Measurements from ENCODE around the gene ZNF622.
A peak's percentile ranks its signal among the peaks of the same experiment; 100 is the strongest.

The ZNF622 gene

DNA sequence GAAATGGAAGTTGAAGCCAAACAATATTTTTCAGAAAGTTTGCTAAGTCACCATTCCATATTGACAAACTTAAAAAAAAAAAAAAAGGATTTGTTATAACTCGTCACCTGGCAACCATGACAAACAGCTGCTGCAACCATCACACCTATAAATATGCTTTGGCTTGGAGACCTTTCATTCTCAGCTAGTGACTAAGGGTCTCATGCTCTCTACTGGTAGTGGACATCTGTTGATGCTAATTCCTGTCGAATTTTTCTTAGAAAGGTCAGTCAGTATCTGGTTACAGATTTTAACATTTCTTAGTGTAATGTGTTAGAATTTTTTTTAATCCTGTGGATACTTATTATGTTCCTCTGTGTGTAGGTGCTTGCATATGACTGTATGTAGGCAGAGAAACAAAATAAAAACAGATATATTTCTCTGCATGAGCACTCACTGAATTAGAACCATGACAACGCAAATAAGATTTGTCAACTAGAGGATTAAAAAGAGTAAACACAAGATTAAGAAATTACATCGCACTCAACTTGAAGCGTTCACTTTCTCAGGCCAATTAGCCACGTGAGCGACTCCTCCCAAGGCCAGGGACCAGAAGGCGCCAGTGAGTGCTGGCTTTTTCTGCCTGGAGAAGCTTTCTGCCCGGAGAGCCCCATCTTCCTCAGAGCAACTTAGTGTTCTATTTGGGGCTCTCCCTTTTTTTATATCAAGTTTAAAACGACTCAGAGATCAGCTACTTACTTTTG is 27.0 kb upstream of the ZNF622 start:
- no peak overlapping the region for H3K4me3 ChIP-seq (ENCODE audit: insufficient read depth in 1 of 2, low read depth in 1 of 2, low read length in 2 of 2)
- H4K8ac ChIP-seq (ENCODE audit: low read length): no peak overlapping the region
- H3K23ac ChIP-seq (ENCODE audit: low read length in 2 of 2): no peak overlapping the region
- H3K27ac ChIP-seq (ENCODE audit: low read length, poor library complexity, severe bottlenecking): no peak overlapping the region
- H4K91ac ChIP-seq (ENCODE audit: low read length): no peak overlapping the region
- no peak overlapping the region for H2BK15ac ChIP-seq (ENCODE audit: low read depth, poor library complexity, severe bottlenecking)
- H2BK12ac ChIP-seq (ENCODE audit: low read length in 2 of 2): no peak overlapping the region
- WGBS: 72% methylated on average over 10 of the region's 10 CpGs
- no peak overlapping the region for H3K4me2 ChIP-seq (ENCODE audit: low read length, poor library complexity, severe bottlenecking)
- DNase-seq: peak; percentile 82
- no peak overlapping the region for H3K14ac ChIP-seq (ENCODE audit: low read length in 2 of 2)
- no peaks in the 10 kb centered on the region for H3K4me1 ChIP-seq (ENCODE audit: control insufficient read depth, insufficient read depth, low read depth, low read length)
- peak overlapping the region; percentile 74 for H3K9ac ChIP-seq (ENCODE audit: low read length)
- H2BK5ac ChIP-seq (ENCODE audit: low read depth, low read length, poor library complexity, severe bottlenecking): no peak overlapping the region
- no peaks in the 10 kb centered on the region for H3K79me1 ChIP-seq (replicated peaks; ENCODE audit: low read length, poor library complexity, severe bottlenecking)
- H3K18ac ChIP-seq (ENCODE audit: low read depth in 1 of 2, low read length in 2 of 2): no peak overlapping the region
- H2BK120ac ChIP-seq (ENCODE audit: low read depth, low read length): no peak overlapping the region
- no peak overlapping the region for H2AFZ ChIP-seq (ENCODE audit: low read depth, low read length)
- H3K9me3 ChIP-seq (ENCODE audit: control insufficient read depth, low read length): no peaks in the 10 kb centered on the region
- H3K4ac ChIP-seq (ENCODE audit: low read depth in 1 of 2, low read length in 2 of 2): no peak overlapping the region
- H3K27me3 ChIP-seq (ENCODE audit: control insufficient read depth in 1 of 2, insufficient read depth in 1 of 2, low read length in 2 of 2): no peaks in the 10 kb centered on the region
- H3K36me3 ChIP-seq (ENCODE audit: control insufficient read depth in 1 of 2, insufficient read depth in 2 of 2, low read depth in 1 of 2, low read length in 2 of 2): no peaks in the 10 kb centered on the region
- no peak overlapping the region for H2AK5ac ChIP-seq (ENCODE audit: low read length, severe bottlenecking)

DNA sequence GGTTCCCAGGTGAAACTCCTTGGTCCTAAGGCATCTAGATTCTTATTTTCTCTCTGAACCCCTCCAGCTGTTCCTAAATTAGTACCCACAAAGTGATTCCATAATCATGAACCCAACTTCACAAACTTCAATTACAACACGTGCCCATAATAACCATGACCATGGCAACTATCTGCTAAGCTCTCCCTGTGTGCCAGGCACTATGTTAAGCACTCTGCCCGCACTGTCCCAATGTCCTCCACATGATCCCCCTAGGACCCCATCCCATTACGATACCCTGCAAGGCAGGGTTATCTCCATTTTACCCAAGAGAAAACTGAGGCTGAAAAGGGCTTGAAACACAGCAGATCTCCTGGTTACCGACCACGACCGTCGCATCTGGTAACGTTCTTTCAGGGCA is 25.3 kb upstream of the ZNF622 start:
- WGBS: 91% methylated on average over 8 of the region's 8 CpGs
- Histone ChIP-seq H3K4ac (ENCODE audit: low read depth in 1 of 2, low read length in 2 of 2) (no peak overlapping the region), H3K23ac (ENCODE audit: low read length in 2 of 2) (no peak overlapping the region)

DNA sequence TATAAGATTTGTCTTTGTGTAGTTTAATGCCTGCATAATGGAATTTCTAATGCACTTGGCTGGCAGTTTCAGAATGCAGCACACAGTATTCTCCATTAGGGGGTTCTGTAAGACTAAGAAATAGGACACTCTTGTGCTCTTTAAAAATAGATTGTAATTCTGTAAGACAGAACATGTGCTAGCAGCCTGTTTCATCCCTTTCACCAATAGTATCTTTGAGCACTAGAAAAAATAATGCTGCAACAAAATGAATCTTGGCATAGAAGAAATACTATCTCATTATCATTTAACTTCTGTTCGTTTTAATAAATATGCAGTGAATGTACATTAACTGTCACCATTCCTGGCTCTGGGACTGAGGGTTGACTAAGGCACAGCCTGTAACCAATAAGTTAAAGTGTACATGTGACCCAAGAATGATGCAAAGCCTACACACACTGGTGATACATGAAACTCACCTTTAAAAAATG is 23.8 kb upstream of the ZNF622 start:
- Histone ChIP-seq H3K9me3 (ENCODE audit: control insufficient read depth, low read length) (no peaks in the 10 kb centered on the region), H2BK5ac (ENCODE audit: low read depth, low read length, poor library complexity, severe bottlenecking) (no peak overlapping the region), H3K36me3 (ENCODE audit: control insufficient read depth in 1 of 2, insufficient read depth in 2 of 2, low read depth in 1 of 2, low read length in 2 of 2) (no peaks in the 10 kb centered on the region), H2BK12ac (ENCODE audit: low read length in 2 of 2) (no peak overlapping the region), H2AFZ (ENCODE audit: low read depth, low read length) (no peak overlapping the region), H3K4me2 (ENCODE audit: low read length, poor library complexity, severe bottlenecking) (no peak overlapping the region), H3K4ac (ENCODE audit: low read depth in 1 of 2, low read length in 2 of 2) (no peak overlapping the region), H3K27me3 (ENCODE audit: control insufficient read depth in 1 of 2, insufficient read depth in 1 of 2, low read length in 2 of 2) (no peaks in the 10 kb centered on the region), H3K79me1 (replicated peaks; ENCODE audit: low read length, poor library complexity, severe bottlenecking) (no peaks in the 10 kb centered on the region), H3K14ac (ENCODE audit: low read length in 2 of 2) (no peak overlapping the region), H2AK5ac (ENCODE audit: low read length, severe bottlenecking) (no peak overlapping the region), H3K23ac (ENCODE audit: low read length in 2 of 2) (no peak overlapping the region), H4K8ac (ENCODE audit: low read length) (no peak overlapping the region), H3K27ac (ENCODE audit: low read length, poor library complexity, severe bottlenecking) (no peak overlapping the region), H3K18ac (ENCODE audit: low read depth in 1 of 2, low read length in 2 of 2) (no peak overlapping the region), H2BK120ac (ENCODE audit: low read depth, low read length) (no peak overlapping the region), H3K9ac (ENCODE audit: low read length) (peak overlapping the region; percentile 21), H3K4me1 (ENCODE audit: control insufficient read depth, insufficient read depth, low read depth, low read length) (no peaks in the 10 kb centered on the region), H2BK15ac (ENCODE audit: low read depth, poor library complexity, severe bottlenecking) (no peak overlapping the region), H3K4me3 (ENCODE audit: insufficient read depth in 1 of 2, low read depth in 1 of 2, low read length in 2 of 2) (no peak overlapping the region), H4K91ac (ENCODE audit: low read length) (no peak overlapping the region)
- WGBS: no CpG with 5 or more reads among the region's 1 CpG
- peak; percentile 62 for DNase-seq

More for the DNA sequence above, 25.3 kb upstream of the ZNF622 start:
- no peak overlapping the region for H3K27ac ChIP-seq (ENCODE audit: low read length, poor library complexity, severe bottlenecking)
- no peak overlapping the region for H2BK12ac ChIP-seq (ENCODE audit: low read length in 2 of 2)
- no peaks in the 10 kb centered on the region for H3K27me3 ChIP-seq (ENCODE audit: control insufficient read depth in 1 of 2, insufficient read depth in 1 of 2, low read length in 2 of 2)
- no peak overlapping the region for H2BK15ac ChIP-seq (ENCODE audit: low read depth, poor library complexity, severe bottlenecking)
- no peaks in the 10 kb centered on the region for H3K4me1 ChIP-seq (ENCODE audit: control insufficient read depth, insufficient read depth, low read depth, low read length)
- H3K79me1 ChIP-seq (replicated peaks; ENCODE audit: low read length, poor library complexity, severe bottlenecking): no peaks in the 10 kb centered on the region
- H3K9me3 ChIP-seq (ENCODE audit: control insufficient read depth, low read length): no peaks in the 10 kb centered on the region
- no peak overlapping the region for H2AK5ac ChIP-seq (ENCODE audit: low read length, severe bottlenecking)
- DNase-seq: no peak
- H3K14ac ChIP-seq (ENCODE audit: low read length in 2 of 2): no peak overlapping the region
- no peak overlapping the region for H3K18ac ChIP-seq (ENCODE audit: low read depth in 1 of 2, low read length in 2 of 2)
- H2BK120ac ChIP-seq (ENCODE audit: low read depth, low read length): no peak overlapping the region
- no peak overlapping the region for H4K91ac ChIP-seq (ENCODE audit: low read length)
- H2BK5ac ChIP-seq (ENCODE audit: low read depth, low read length, poor library complexity, severe bottlenecking): no peak overlapping the region
- no peak overlapping the region for H4K8ac ChIP-seq (ENCODE audit: low read length)
- H3K36me3 ChIP-seq (ENCODE audit: control insufficient read depth in 1 of 2, insufficient read depth in 2 of 2, low read depth in 1 of 2, low read length in 2 of 2): no peaks in the 10 kb centered on the region
- H3K9ac ChIP-seq (ENCODE audit: low read length): no peak overlapping the region
- no peak overlapping the region for H3K4me2 ChIP-seq (ENCODE audit: low read length, poor library complexity, severe bottlenecking)
- H2AFZ ChIP-seq (ENCODE audit: low read depth, low read length): no peak overlapping the region
- no peak overlapping the region for H3K4me3 ChIP-seq (ENCODE audit: insufficient read depth in 1 of 2, low read depth in 1 of 2, low read length in 2 of 2)

DNA sequence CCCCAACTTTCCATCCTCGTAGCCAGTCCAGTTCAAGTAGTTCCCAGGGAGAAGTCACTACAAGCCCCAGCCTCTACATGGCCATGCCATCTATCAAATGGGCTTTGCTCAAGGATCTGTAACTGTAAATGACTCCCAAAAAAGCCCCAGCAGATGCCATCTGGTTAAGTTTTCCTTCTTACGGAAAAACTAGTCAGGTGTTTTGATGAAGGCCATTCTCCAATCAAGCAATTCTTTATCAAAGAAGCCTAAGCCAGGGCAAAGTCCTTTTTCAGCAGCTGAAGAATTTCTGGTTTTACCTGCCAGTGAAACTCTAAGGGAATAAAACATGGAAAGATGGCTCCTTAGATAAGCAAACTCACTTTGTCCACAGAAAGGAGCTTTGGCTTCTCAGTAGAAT is 21.9 kb upstream of the ZNF622 start:
- Histone ChIP-seq H2AFZ (ENCODE audit: low read depth, low read length) (no peak overlapping the region), H3K27ac (ENCODE audit: low read length, poor library complexity, severe bottlenecking) (no peak overlapping the region), H2AK5ac (ENCODE audit: low read length, severe bottlenecking) (no peak overlapping the region), H4K91ac (ENCODE audit: low read length) (no peak overlapping the region), H3K9me3 (ENCODE audit: control insufficient read depth, low read length) (no peaks in the 10 kb centered on the region), H2BK15ac (ENCODE audit: low read depth, poor library complexity, severe bottlenecking) (no peak overlapping the region), H3K4me3 (ENCODE audit: insufficient read depth in 1 of 2, low read depth in 1 of 2, low read length in 2 of 2) (no peak overlapping the region), H3K27me3 (ENCODE audit: control insufficient read depth in 1 of 2, insufficient read depth in 1 of 2, low read length in 2 of 2) (no peaks in the 10 kb centered on the region), H3K4ac (ENCODE audit: low read depth in 1 of 2, low read length in 2 of 2) (no peak overlapping the region), H3K36me3 (ENCODE audit: control insufficient read depth in 1 of 2, insufficient read depth in 2 of 2, low read depth in 1 of 2, low read length in 2 of 2) (no peaks in the 10 kb centered on the region), H3K23ac (ENCODE audit: low read length in 2 of 2) (no peak overlapping the region), H3K9ac (ENCODE audit: low read length) (no peak overlapping the region), H2BK120ac (ENCODE audit: low read depth, low read length) (no peak overlapping the region), H3K4me1 (ENCODE audit: control insufficient read depth, insufficient read depth, low read depth, low read length) (no peaks in the 10 kb centered on the region), H3K18ac (ENCODE audit: low read depth in 1 of 2, low read length in 2 of 2) (no peak overlapping the region), H2BK5ac (ENCODE audit: low read depth, low read length, poor library complexity, severe bottlenecking) (peak overlapping the region; percentile 44), H3K14ac (ENCODE audit: low read length in 2 of 2) (no peak overlapping the region), H2BK12ac (ENCODE audit: low read length in 2 of 2) (no peak overlapping the region), H4K8ac (ENCODE audit: low read length) (no peak overlapping the region), H3K79me1 (replicated peaks; ENCODE audit: low read length, poor library complexity, severe bottlenecking) (no peaks in the 10 kb centered on the region), H3K4me2 (ENCODE audit: low read length, poor library complexity, severe bottlenecking) (no peak overlapping the region)
- 89% methylated on average over 2 of the region's 2 CpGs for WGBS
- no peak for DNase-seq

Measured in mesenchymal stem cell (in vitro differentiated cells and primary cell).